Measurements from ENCODE around the gene TRIO. TPM values are rescaled to one million over a fixed set of nuclear protein-coding genes. Genes with fewer than 3 reads are reported as not detected.

The TRIO gene
- total RNA-seq, 1 experiment from 2014 or later = 42.1 TPM

DNA sequence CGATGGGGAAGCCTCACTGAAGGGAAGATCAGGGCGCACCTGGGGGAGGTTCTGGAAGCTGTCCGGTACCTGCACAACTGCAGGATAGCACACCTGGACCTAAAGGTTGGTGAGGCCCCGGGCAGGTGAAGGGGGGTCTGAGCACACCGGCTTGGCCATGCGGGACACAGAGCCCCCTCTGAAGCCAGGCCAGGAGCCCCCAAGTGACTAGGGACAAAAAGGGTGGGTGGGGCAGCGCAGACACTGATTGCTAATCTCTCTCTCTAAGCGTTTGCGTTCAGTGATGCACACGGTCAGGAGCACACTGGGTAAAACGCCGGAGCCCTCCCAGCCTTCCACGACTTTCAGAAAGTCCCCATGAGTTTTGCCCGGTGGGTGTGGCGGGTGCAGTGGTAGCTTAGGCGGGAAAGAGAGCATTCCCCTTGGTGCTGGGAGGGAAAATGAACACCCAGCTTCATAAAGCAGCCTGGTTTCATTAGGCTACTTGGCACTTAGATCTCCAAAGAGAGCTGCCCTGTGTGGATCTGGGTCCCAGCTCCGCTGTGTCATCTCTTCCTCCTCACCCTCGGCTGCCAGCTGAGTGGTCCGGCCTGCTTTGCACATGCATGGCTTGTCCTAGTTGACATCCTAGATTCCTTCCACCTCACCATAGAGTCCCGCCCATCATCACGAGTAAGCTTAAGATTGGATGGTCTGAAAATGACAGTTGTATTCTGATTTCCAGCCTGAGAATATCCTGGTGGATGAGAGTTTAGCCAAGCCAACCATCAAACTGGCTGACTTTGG is 364.2 kb downstream of the TRIO start:
- no peak for DNase-seq (ENCODE audit: low spot score)

DNA sequence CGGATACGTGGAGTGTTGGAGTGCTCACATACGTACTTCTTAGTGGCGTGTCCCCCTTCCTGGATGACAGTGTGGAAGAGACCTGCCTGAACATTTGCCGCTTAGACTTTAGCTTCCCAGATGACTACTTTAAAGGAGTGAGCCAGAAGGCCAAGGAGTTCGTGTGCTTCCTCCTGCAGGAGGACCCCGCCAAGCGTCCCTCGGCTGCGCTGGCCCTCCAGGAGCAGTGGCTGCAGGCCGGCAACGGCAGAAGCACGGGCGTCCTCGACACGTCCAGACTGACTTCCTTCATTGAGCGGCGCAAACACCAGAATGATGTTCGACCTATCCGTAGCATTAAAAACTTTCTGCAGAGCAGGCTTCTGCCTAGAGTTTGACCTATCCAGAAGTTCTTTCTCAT is 364.9 kb downstream of the TRIO start:
- in situ Hi-C loops (cut with HindIII; ENCODE audit: low sequenced_read_pairs) = no loop called here
- no peak for DNase-seq (ENCODE audit: low spot score)

More for the DNA sequence above, 364.2 kb downstream of the TRIO start:
- in situ Hi-C loops (cut with HindIII; ENCODE audit: low sequenced_read_pairs) = no loop called here

DNA sequence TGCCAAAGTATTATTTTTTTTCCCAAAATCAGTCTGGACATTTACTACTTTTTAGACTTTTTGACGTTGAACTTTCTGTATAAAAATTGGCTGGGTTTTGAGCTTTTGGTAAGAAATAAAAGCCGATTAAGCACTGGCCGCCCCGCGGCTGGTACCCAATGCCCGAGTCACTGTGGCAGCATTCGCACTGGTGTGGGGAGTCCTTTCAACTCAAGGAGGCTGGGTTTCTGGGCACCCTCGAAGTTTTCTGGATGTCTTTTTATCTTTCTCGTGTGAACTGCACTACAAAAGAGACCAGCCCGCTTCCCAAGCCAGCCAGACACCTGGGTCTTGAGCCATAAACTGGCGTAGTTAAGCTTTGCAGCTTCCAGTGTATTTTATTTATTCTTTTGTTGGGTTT is 366.4 kb downstream of the TRIO start:
- DNase-seq (ENCODE audit: low spot score) = no peak
- in situ Hi-C loops (cut with HindIII; ENCODE audit: low sequenced_read_pairs) = no loop called here

DNA sequence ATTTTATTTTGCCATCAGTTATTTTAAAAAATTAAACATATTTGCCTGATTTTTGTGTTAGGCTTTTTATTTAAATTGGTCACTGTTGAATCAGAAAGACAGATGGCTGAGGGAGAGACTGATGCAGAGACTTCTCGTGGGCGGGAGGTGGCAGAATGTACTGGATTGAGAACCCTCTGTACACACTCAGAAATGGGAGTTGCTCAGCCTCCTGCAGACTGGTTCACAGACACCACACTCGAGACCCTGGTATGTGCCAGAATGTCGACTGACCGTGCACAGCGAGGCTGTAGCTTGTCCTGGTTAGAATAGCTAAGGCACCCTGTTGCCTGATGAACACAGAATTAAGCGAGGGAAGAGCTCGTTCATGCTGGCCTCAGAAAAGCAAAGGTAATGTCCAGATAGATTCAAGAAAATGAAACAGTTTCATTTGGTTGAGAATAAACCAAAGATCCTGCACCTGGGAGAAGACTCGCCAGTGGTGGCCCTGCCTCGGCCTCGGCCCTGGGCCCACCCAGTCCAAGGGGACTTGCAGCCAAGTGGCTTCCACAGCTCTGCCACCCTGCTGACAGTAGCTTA is 367.1 kb downstream of the TRIO start:
- in situ Hi-C loops (cut with HindIII; ENCODE audit: low sequenced_read_pairs) = no loop called here
- DNase-seq (ENCODE audit: low spot score) = peak; percentile 90

DNA sequence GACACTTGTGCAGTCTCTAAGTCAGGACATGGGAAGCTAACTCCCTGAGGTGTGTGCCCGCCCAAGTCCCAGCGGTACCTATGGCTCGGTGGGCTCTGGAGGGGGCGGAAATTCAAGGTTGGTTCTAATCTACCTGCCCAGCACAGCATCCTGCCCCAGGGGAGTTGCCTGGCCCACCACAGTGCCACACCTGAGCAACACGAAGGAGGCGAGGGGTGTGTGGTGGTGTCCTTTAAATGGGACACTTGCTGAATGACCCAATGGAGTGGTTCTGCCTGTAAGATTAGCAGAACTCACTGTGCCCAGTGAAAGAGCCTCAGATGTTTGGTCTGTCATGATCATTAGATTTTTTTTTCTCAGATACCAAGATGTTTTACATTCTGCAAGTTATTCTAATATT is 367.7 kb downstream of the TRIO start:
- in situ Hi-C loops (cut with HindIII; ENCODE audit: low sequenced_read_pairs) = no loop called here

DNA sequence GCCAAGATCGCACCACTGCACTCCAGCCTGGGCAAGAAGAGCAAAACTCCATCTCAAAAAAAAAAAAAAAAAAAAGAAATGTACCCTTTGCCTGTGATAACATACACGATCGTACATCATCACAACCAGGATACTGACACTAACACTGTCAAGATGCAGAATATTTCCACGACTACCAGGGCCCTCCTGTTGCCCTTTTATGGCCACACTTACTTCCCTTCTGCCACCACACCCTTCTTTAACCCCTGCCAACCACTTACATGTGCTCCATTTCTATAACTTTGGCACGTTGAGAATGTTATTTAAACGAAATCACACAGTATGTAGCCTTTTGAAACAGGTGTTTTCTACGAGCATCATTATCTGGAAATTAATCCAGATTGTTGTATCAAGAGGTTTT is 369.4 kb downstream of the TRIO start:
- in situ Hi-C loops (cut with HindIII; ENCODE audit: low sequenced_read_pairs) = no loop called here

More for the DNA sequence above, 367.7 kb downstream of the TRIO start:
- DNase-seq (ENCODE audit: low spot score) = no peak

DNA sequence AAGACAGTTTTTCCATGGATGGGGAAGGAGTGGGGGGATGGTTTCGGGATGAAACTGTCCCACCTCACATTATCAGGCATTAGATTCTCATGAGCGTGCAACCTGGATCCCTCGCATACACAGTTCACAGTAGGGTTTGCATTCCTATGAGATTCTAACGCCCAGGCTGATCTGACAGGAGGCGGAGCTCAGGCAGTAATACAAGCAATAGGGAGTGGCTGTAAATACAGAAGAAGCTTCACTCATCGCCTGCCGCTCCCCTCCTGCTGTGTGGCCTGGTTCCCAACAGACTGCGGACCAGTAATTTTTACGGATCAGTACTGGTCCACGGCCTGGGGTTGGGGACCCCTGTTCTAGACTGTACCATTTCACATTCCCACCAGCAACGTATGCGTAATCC is 370.1 kb downstream of the TRIO start:
- no peak for DNase-seq (ENCODE audit: low spot score)
- in situ Hi-C loops (cut with HindIII; ENCODE audit: low sequenced_read_pairs) = no loop called here

More for the DNA sequence above, 369.4 kb downstream of the TRIO start:
- no peak for DNase-seq (ENCODE audit: low spot score)

DNA sequence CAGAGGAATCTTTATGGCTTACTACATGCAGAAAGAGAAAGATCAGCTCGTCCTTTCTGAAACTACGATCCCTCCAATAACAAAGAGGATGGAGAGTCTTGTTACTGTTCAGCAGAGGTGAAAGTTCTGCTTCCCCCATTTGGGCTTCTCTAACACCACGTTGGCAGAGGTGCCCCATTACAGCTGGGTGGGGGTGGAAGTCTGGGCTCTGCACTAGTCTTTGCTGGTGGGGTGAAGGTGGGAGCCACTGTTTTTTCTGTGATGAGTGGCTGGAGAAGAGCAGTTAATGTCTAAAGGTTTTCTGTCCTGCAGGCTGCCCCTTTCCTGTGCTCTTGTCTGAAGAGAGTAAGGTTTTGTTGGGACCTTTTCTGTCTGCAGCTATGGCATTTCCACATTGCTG is 373.8 kb downstream of the TRIO start:
- DNase-seq (ENCODE audit: low spot score) = no peak
- in situ Hi-C loops (cut with HindIII; ENCODE audit: low sequenced_read_pairs) = no loop called here

DNA sequence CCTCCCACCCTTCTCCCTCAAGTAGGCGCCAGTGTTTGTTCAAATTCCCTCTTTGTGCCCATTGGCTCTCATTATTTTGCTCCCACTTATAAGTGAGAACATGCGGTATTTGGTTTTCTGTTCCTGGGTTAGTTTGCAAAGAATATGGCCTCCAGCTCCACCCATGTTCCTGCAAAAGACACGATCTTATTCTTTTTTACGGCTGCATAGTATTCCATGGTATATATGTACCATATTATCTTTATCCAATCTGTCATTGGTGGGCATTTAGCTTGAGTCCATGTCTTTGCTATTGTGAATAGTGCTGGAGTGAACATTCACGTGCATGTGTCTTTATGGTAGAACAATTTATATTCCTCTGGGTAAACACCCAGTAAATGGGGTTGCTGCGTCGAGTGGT is 375.5 kb downstream of the TRIO start:
- in situ Hi-C loops (cut with HindIII; ENCODE audit: low sequenced_read_pairs) = no loop called here
- DNase-seq (ENCODE audit: low spot score) = no peak

DNA sequence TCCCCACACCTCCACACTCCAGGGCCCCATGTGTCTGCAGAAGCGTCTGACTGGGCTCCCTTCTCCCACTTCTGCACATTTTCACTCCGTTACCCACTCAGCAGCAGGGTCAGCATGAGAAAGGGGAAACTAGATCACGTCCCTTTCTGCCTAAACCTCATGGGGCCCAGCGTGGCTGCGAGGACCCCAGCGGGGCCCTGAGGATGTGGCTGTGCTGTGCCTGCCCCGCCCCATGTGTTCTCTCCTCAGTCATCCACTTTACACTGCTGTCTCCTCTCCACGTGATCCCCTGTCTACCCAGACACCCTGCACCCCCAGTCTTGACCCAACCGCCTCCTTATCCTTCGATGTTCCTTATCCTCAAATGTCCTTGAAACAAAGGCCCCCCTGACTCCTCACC is 378.6 kb downstream of the TRIO start:
- in situ Hi-C loops (cut with HindIII; ENCODE audit: low sequenced_read_pairs) = no loop called here
- DNase-seq (ENCODE audit: low spot score) = no peak

DNA sequence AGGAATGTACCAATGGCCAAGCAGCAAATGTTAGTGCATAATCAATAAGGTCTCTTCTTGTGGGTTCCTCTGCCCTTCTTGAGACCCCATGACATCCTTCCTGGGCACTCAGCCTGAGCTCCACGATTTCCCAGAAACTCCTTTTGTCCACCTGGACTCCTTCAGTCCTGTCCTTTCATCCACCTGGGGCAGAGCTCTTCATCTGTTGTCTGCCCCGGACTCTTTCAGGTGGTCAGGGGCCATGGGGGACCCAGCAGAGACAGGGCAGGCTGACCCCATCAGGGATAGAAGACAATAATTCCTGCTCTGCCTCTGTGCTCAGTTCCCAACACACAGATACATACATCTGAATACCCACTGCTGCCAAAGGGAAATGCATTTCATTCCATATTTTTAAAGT is 379.6 kb downstream of the TRIO start:
- in situ Hi-C loops (cut with HindIII; ENCODE audit: low sequenced_read_pairs) = no loop called here
- no peak for DNase-seq (ENCODE audit: low spot score)

DNA sequence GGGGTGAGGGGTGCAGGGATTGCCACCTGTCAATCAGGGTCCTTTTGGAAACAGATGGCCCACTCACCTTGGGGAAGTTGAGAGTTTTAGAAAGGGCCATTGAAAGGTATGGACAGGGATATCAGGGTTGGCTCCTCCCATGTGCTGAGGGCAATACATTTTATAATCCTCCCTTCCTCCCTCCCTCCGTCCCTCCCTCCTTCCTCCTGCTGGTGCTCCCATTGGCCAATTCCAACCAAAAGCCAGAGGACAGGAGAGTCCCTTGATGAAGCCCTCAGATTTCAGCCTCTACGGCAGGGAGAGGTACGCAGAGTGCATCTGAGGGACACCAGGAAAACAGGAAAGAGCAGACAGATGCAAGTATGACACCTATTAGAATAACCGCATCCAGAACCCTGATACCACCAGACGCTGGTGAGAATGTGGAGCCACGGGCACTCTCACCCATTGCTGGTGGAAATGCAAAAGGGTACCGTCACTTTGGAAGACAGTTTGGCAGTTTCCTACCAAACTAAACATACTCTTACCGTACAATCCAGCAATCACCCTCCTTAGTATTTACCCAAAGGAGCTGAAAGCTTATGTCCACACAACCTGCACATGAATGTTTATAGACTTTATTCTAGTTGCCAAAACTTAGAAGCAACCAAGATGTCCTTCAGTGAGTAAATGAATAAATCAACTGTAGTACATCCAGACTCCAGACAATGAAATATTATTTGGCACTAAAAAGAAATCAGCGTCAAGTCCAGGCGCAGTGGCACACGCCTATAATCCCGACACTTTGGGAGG is 380.3 kb downstream of the TRIO start:
- DNase-seq (ENCODE audit: low spot score) = no peak
- in situ Hi-C loops (cut with HindIII; ENCODE audit: low sequenced_read_pairs) = no loop called here

DNA sequence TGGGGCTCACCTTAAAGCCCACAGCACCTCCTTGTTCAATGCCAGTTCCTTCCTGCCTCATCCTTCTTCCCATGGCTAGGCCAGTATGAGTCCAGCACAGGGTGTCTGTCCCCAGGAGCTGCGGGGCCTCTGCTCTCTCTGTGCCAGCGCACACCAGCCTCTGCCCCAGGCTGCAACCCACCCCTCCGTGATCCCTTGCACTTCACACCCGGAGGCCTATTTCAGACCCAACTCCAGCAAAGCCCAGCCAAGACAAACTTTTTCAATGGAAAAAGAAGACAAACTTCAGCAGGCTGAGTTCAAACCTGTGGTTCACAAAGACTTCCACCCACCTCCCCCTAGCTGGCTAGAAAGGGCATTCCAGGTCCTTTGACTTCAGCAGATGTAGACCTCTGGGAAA is 382.3 kb downstream of the TRIO start:
- DNase-seq (ENCODE audit: low spot score) = no peak
- in situ Hi-C loops (cut with HindIII; ENCODE audit: low sequenced_read_pairs) = no loop called here

DNA sequence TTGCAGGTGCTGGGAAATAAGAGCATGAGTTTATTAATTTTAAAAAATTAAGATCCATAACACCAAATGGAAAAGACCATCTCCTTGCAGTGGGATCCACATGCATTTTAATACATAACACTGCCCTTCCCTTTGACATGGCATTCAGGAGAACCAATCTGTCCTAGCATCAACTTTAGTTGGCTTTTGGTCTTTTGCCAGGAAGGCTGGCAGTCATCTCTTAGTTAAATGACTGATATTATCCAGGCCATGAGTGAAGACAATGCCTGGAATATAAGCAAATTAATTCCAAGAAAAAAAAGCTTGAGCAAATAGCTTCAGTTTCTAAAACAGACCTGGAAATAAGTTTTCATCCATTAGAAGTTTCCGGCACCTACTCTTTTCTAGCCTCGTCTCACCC is 383.4 kb downstream of the TRIO start:
- in situ Hi-C loops (cut with HindIII; ENCODE audit: low sequenced_read_pairs) = no loop called here
- no peak for DNase-seq (ENCODE audit: low spot score)

DNA sequence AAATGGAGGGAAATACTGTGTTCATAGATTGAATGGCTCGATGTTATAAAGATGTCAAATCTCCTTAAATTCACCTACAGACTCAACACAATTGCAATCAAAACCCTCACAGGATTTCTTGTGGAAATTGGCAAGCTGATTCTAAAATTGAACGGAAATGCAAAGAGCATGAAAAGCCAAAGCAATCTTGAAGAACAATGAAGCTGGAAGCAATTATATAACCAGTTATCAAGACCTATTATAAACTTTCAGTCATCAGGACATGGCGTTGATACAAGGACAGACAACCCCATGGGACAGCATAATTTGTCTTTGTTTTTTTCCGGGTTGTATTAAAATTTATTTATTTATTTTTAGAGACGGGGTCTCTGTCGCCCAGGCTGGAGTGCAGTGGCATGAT is 385.0 kb downstream of the TRIO start:
- in situ Hi-C loops (cut with HindIII; ENCODE audit: low sequenced_read_pairs) = no loop called here
- no peak for DNase-seq (ENCODE audit: low spot score)

DNA sequence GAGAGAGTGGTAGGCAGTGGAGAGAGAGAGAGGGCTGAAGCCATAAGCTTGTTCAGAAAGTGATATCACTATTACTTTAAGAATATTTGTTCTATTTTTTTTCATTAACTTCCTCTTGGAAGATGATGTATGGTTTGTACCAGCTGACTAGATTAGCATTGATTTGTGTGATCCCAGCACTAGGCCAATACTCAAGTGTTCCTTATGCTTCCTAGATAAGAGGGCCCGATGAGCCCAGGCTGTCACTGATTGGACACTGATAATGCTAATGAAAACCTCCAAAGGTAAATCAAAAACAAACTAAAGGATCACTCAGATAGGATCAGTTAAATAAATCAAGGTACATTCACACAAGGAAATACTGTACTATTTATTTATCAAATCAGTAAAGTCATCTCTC is 385.8 kb downstream of the TRIO start:
- in situ Hi-C loops (cut with HindIII; ENCODE audit: low sequenced_read_pairs) = no loop called here
- DNase-seq (ENCODE audit: low spot score) = no peak

DNA sequence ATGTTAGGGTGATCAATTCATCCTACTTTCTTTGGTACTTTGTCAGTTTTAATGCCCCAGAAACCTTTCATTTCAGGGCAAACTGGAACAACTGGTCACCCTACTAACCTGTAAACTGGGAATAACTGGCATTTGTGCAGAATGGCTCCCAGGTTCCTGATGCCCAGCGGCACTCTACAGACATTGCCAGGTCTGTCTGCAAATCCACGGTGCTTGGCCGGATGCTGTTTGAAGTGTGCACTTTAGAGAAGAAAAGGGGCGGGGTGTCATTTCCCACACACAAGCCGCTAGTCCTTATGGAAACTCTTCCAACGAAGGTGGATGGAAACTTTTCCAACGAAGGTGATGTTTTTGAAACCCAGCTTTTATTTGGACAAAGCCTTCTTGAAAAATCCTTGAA is 388.5 kb downstream of the TRIO start:
- in situ Hi-C loops (cut with HindIII; ENCODE audit: low sequenced_read_pairs) = no loop called here
- no peak for DNase-seq (ENCODE audit: low spot score)

DNA sequence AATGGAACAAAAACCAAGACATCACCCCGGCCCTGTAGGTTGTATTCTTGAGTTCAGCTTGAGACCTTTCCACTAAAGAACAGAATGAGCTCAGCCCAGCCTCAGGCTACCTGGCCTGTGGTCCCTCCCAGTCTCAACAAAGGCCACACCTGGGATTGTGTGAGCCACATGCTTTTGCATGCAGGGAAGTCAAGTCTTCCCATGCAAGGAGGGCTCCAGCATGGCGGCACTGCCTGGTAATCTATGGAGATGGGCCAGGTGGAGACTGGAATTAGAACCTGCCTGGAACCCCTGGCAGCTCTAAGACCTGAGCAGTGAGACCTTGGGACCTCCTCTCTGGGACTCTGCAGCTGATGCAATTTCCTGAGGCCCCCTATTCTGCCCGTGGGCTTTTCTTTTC is 389.0 kb downstream of the TRIO start:
- in situ Hi-C loops (cut with HindIII; ENCODE audit: low sequenced_read_pairs) = no loop called here
- no peak for DNase-seq (ENCODE audit: low spot score)

DNA sequence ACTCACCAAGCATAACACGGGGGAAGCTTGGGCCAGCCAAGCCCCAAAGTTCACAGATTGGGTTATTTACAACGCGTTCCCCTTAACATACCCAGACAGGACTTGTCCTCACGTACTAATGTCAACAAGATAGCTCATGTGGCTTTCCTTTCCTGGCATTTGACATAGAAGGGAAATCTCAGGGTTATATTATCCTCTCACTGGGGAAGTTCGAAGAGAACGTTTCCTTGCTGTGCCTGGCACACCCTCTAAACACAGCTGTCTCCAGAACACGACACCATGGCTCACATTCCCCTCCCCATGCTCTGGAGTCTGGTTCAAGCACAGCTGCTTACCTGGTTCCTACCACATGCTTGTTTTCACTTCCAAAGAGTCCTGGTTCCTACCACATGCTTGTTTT is 391.6 kb downstream of the TRIO start:
- in situ Hi-C loops (cut with HindIII; ENCODE audit: low sequenced_read_pairs) = no loop called here
- no peak for DNase-seq (ENCODE audit: low spot score)

DNA sequence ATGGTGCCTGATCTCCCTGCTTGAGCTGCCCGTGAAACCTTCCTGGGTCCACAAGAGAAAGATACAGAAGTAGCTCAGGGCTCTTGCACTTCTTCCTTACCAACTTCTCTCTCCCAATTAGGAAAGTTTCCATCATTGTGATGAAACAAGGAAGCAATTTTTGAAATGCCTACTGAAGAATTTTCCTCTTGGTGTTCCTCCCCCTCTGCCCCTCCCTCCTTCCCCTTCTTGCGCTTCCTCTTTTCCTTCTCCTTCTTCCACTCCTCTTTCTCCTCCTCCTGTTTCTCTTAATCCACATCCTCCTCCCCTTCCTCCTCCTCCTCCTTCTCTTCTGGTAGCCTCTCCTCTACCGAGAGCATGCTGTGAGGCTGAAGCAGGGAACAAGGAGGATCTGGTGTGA is 402.2 kb downstream of the TRIO start:
- no peak for DNase-seq (ENCODE audit: low spot score)
- in situ Hi-C loops (cut with HindIII; ENCODE audit: low sequenced_read_pairs) = no loop called here
